ENCODE data around the gene SNHG17.

DNA sequence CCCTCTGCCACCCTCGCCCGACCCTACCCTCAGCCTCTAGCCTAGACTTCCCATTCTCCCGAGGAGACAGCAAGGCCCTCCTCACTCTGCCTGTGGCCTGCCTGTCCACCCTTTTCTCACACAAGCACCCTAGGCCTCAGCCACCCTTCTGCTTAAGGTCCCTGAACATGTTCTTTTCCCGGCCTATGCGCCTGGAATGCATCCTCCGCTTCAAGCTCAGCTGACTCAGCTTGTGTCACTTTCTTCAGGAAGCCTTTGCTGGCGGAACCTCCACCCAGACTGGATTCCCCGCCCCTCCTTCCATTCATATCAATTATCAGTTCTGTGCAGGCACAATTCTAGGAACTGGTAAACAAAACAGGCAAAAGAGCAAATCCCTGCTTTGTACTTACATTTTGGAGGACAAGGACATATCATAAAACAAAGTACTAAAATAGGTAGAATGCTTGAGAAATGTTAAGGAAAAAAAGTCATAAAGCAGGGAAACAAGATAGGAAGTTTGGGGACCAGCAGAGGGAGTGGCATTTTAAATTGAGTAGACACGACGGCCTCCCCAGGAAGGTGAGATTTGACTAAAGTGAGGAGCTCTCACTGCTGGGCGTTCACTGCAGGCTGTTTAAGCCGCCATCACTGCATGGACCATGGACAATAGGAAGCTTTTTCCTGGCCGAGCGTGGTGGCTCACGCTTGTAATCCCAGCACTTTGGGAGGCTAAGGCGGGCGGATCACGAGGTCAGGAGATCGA is 17.9 kb upstream of the SNHG17 start:
- TF ChIP-seq, protein P1, sequence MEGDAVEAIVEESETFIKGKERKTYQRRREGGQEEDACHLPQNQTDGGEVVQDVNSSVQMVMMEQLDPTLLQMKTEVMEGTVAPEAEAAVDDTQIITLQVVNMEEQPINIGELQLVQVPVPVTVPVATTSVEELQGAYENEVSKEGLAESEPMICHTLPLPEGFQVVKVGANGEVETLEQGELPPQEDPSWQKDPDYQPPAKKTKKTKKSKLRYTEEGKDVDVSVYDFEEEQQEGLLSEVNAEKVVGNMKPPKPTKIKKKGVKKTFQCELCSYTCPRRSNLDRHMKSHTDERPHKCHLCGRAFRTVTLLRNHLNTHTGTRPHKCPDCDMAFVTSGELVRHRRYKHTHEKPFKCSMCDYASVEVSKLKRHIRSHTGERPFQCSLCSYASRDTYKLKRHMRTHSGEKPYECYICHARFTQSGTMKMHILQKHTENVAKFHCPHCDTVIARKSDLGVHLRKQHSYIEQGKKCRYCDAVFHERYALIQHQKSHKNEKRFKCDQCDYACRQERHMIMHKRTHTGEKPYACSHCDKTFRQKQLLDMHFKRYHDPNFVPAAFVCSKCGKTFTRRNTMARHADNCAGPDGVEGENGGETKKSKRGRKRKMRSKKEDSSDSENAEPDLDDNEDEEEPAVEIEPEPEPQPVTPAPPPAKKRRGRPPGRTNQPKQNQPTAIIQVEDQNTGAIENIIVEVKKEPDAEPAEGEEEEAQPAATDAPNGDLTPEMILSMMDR (IDR thresholded peaks at IDR 0.05) = no peak
- no peak for TF ChIP-seq EZH2 (IDR thresholded peaks at IDR 0.05)
- TF ChIP-seq EZH2phosphoT487 (IDR thresholded peaks at IDR 0.05) = no peak

Data from neural progenitor cell (in vitro differentiated cells).